Loucy (cell line): ENCODE measurements around the gene MOXD1.
A peak's percentile ranks its signal among the peaks of the same experiment; 100 is the strongest.

ENCODE experiments used
- H2AFZ ChIP-seq: fragments of 200-600 bp; sonication (generic); 2 replicates; pipeline ENCODE4 v1.6.0; 2016; ENCODE audit warnings: antibody characterized with exemption, mild to moderate bottlenecking, low read length, moderate library complexity
- H3F3A ChIP-seq: fragments of 200-600 bp; 2 replicates; pipeline ENCODE4 v1.6.0; 2016; ENCODE audit warnings: antibody characterized with exemption, low read depth, mild to moderate bottlenecking
- H3K27me3 ChIP-seq: fragments of 200-600 bp; sonication (generic); 2 replicates; pipeline ENCODE4 v1.6.1; 2014; ENCODE audit warnings: low read length, mild to moderate bottlenecking; ENCODE audit not compliant: insufficient read depth, poor library complexity, severe bottlenecking
- H3K36me3 ChIP-seq: fragments of 200-600 bp; sonication (generic); 2 replicates; pipeline ENCODE4 v1.6.1; 2016; ENCODE audit warnings: low read length; ENCODE audit not compliant: insufficient read depth
- H3K4me1 ChIP-seq: fragments of 200-600 bp; sonication (generic); 2 replicates; pipeline ENCODE4 v1.5.1; 2014; ENCODE audit warnings: low read length, mild to moderate bottlenecking; ENCODE audit not compliant: insufficient read depth, poor library complexity, severe bottlenecking
- H3K4me2 ChIP-seq: fragments of 200-600 bp; sonication (generic); 2 replicates; pipeline ENCODE4 v1.6.0; 2014; ENCODE audit warnings: antibody characterized with exemption, low read length, low read depth, mild to moderate bottlenecking; ENCODE audit not compliant: poor library complexity, severe bottlenecking
- H3K4me3 ChIP-seq: fragments of 200-600 bp; sonication (generic); 2 replicates; pipeline ENCODE4 v1.5.1; 2014; ENCODE audit warnings: low read length, mild to moderate bottlenecking, mixed read lengths; ENCODE audit not compliant: poor library complexity, severe bottlenecking
- H3K79me2 ChIP-seq: fragments of 200-600 bp; sonication (generic); 2 replicates; pipeline ENCODE4 v1.6.1; 2014; ENCODE audit warnings: low read length; ENCODE audit not compliant: insufficient read depth
- H3K9ac ChIP-seq: fragments of 200-600 bp; sonication (generic); 2 replicates; pipeline ENCODE4 v1.6.0; 2014; ENCODE audit warnings: mild to moderate bottlenecking, low read depth, low read length, moderate library complexity; ENCODE audit not compliant: poor library complexity, severe bottlenecking
- H3K9me2 ChIP-seq: fragments of 200-600 bp; sonication (generic); replicated peaks from 2 replicates; pipeline ENCODE4 v1.6.1; 2016; ENCODE audit warnings: low read depth, low read length, mixed read lengths
- H3K9me3 ChIP-seq: fragments of 200-600 bp; sonication (generic); 2 replicates; pipeline ENCODE4 v1.6.1; 2014; ENCODE audit warnings: mild to moderate bottlenecking, antibody characterized with exemption, low read length, low read depth; ENCODE audit not compliant: insufficient read depth
- H4K20me1 ChIP-seq: fragments of 200-600 bp; sonication (generic); 2 replicates; pipeline ENCODE4 v1.6.0; 2014; ENCODE audit warnings: antibody characterized with exemption, low read length, mild to moderate bottlenecking; ENCODE audit not compliant: insufficient read depth, poor library complexity, severe bottlenecking
- EZH2phosphoT487 ChIP-seq: fragments of 200-600 bp; IDR thresholded peaks from 2 replicates; pipeline ENCODE4 v1.6.1; 2018; ENCODE audit warnings: antibody characterized with exemption, mild to moderate bottlenecking, moderate library complexity, borderline replicate concordance
- TF ChIP-seq, protein P1 (sequence below): fragments of 200-600 bp; sonication (generic); conservative IDR thresholded peaks from 2 replicates; pipeline ENCODE4 v1.5.1; 2014; ENCODE audit warnings: mild to moderate bottlenecking, antibody characterized with exemption, low read length

Gene MOXD1

DNA sequence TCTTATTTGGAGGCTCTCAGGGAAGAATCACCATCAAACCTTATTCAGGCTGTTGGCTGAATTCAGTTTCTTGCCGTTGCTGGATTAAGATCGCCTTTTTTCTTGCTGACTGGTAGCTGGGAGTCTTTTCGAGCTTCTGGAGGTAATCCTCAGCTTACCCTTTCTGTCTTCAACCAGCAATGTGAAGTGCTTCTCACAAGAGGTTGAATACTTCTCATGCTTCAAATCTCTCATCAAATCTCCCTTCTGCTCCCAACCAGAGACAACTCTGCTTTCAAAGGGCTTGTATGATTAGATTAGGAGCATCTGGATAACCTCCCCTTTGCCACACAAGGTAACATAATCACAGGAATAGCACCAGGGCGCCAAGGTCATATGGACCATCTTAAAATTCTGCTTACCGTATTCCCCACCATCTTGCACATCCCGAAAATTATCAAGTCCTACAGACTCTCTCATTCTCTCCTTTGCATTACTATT, 137.2 kb downstream of the MOXD1 start:
- no peak overlapping the region for H3K4me3 ChIP-seq
- H3F3A ChIP-seq = no peaks in the 10 kb centered on the region
- no peaks in the 10 kb centered on the region for H3K79me2 ChIP-seq
- H4K20me1 ChIP-seq = no peaks in the 10 kb centered on the region
- no peaks in the 10 kb centered on the region for H3K27me3 ChIP-seq
- TF ChIP-seq, protein P1, sequence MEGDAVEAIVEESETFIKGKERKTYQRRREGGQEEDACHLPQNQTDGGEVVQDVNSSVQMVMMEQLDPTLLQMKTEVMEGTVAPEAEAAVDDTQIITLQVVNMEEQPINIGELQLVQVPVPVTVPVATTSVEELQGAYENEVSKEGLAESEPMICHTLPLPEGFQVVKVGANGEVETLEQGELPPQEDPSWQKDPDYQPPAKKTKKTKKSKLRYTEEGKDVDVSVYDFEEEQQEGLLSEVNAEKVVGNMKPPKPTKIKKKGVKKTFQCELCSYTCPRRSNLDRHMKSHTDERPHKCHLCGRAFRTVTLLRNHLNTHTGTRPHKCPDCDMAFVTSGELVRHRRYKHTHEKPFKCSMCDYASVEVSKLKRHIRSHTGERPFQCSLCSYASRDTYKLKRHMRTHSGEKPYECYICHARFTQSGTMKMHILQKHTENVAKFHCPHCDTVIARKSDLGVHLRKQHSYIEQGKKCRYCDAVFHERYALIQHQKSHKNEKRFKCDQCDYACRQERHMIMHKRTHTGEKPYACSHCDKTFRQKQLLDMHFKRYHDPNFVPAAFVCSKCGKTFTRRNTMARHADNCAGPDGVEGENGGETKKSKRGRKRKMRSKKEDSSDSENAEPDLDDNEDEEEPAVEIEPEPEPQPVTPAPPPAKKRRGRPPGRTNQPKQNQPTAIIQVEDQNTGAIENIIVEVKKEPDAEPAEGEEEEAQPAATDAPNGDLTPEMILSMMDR = no peak
- TF ChIP-seq EZH2phosphoT487 = no peak
- no peaks in the 10 kb centered on the region for H3K9me3 ChIP-seq
- H3K4me1 ChIP-seq = peaks cover 24% of the 10 kb centered on the region
- no peak overlapping the region for H2AFZ ChIP-seq
- no peaks in the 10 kb centered on the region for H3K36me3 ChIP-seq
- no peak overlapping the region for H3K9ac ChIP-seq
- no peak overlapping the region for H3K4me2 ChIP-seq
- no peaks in the 10 kb centered on the region for H3K9me2 ChIP-seq

DNA sequence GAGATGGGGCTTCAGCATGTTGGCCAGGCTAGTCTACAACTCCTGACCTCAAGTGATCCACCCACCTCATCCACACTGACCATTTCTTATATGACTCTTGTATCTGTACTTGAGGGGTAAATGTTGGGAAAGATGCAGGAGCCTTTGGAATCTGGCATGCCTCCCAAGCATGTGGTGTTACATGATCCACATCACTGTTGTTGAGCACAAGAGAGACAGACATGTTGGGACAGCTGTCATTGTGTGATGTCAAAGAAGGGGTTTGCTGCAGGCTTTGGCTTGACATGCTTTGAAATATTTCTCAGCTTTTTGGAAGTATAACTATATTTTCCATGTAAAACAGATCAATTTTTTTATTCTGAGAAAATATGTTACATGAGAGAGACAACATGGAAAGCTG, 139.9 kb downstream of the MOXD1 start:
- H3K9me3 ChIP-seq = no peaks in the 10 kb centered on the region
- H4K20me1 ChIP-seq = no peaks in the 10 kb centered on the region
- no peak overlapping the region for H3K9ac ChIP-seq
- H3K4me1 ChIP-seq = peaks cover 9% of the 10 kb centered on the region
- H3F3A ChIP-seq = no peaks in the 10 kb centered on the region
- H3K27me3 ChIP-seq = peaks cover 3% of the 10 kb centered on the region
- H3K4me3 ChIP-seq = no peak overlapping the region
- H2AFZ ChIP-seq = no peak overlapping the region
- H3K79me2 ChIP-seq = no peaks in the 10 kb centered on the region
- no peak overlapping the region for H3K4me2 ChIP-seq
- no peak for TF ChIP-seq EZH2phosphoT487
- TF ChIP-seq, protein P1 = no peak
- H3K9me2 ChIP-seq = no peaks in the 10 kb centered on the region
- H3K36me3 ChIP-seq = no peaks in the 10 kb centered on the region

DNA sequence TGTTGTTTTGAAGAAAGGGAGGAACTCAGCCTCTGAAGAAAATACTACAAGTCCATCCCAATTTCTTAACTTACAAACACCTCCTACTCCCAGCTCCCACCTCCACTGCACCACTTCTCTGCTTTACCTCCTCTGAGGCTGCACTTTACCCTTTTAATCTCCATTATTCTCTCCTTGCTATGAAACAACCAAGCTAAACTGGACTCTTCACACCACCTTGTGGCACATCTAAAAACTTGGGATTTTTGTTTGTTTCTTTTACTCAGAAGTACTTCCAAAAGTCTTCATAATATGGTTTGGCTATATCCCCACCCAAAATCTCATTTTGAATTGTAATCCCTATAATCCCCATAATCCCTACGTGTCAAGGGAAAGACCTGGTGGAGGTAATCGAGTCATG, 142.2 kb downstream of the MOXD1 start:
- H3K4me2 ChIP-seq = no peak overlapping the region
- no peaks in the 10 kb centered on the region for H3K9me2 ChIP-seq
- H3K79me2 ChIP-seq = no peaks in the 10 kb centered on the region
- H4K20me1 ChIP-seq = no peaks in the 10 kb centered on the region
- H3F3A ChIP-seq = no peaks in the 10 kb centered on the region
- H3K4me3 ChIP-seq = no peak overlapping the region
- no peak overlapping the region for H2AFZ ChIP-seq
- H3K27me3 ChIP-seq = peaks cover 3% of the 10 kb centered on the region
- no peaks in the 10 kb centered on the region for H3K9me3 ChIP-seq
- no peaks in the 10 kb centered on the region for H3K36me3 ChIP-seq
- TF ChIP-seq EZH2phosphoT487 = no peak
- TF ChIP-seq, protein P1 = peak; percentile 62
- no peak overlapping the region for H3K9ac ChIP-seq
- H3K4me1 ChIP-seq = no peaks in the 10 kb centered on the region
